ENCODE measurements around the gene PLCB4.
A peak's percentile ranks its signal among the peaks of the same experiment; 100 is the strongest.

The PLCB4 gene

DNA sequence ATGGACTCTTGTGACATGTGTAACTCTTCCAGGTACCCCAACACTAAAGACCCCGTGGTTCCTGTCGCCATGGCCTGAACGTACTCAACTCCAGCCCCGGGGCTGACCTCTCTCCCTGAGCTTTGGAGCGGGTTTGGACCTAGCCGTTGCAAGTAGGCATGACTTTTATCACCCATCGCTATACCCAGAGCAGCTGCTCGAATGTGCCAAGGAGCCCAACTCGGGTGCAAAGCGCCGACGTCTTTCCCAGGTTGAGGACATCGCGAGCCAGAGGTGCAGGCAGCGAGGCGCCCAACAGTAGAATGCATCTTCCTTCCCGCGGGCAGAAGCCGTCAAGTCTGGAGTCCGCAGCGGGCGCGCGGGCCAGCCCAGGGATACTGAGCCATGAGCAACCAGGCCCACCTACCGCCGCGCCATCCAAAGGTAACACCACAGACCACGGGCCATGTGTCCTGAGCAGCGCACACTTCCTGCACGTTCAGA, 439.9 kb downstream of the PLCB4 start:
- peak overlapping the region; percentile 89 for H2BK12ac ChIP-seq (ENCODE audit: low read length)
- H3K27me3 ChIP-seq (ENCODE audit: control insufficient read depth in 3 of 3, insufficient read depth in 3 of 3, low read depth in 1 of 3, low read length in 3 of 3): peaks cover 28 to 93% (median 63%) of the 10 kb centered on the region in 3 experiments
- H3K18ac ChIP-seq (ENCODE audit: low read length): peak overlapping the region; percentile 55
- H3K4me2 ChIP-seq (ENCODE audit: insufficient read depth, low read length, poor library complexity, severe bottlenecking): peak overlapping the region; percentile 79
- H2BK120ac ChIP-seq (ENCODE audit: low read depth, low read length): peak overlapping the region; percentile 16
- no CpG with 5 or more reads among the region's 30 CpGs for WGBS, 2 donors (ENCODE audit: extremely low coverage in 2 of 2, insufficient read length in 2 of 2, insufficient replicate concordance in 1 of 2)
- no peak overlapping the region for H4K91ac ChIP-seq (ENCODE audit: low read depth, low read length, poor library complexity)
- H4K8ac ChIP-seq (ENCODE audit: low read depth, low read length): no peak overlapping the region
- H2AFZ ChIP-seq (ENCODE audit: low read length): no peak overlapping the region
- H3K4me1 ChIP-seq (ENCODE audit: control insufficient read depth in 2 of 2, insufficient read depth in 1 of 2, low read depth in 1 of 2, low read length in 2 of 2): peaks cover 0 to 17% of the 10 kb centered on the region in 2 donors
- H2AK5ac ChIP-seq (ENCODE audit: low read depth, low read length): no peak overlapping the region
- no peaks in the 10 kb centered on the region for H3K36me3 ChIP-seq (replicated peaks in 1 of 2; ENCODE audit: control insufficient read depth in 2 of 2, insufficient read depth in 2 of 2, low read length in 2 of 2)
- H3K9me3 ChIP-seq (replicated peaks in 1 of 2; ENCODE audit: control insufficient read depth in 2 of 2, insufficient read depth in 1 of 2, low read depth in 1 of 2, low read length in 2 of 2): peaks cover 0 to 7% of the 10 kb centered on the region in 2 donors
- H3K4ac ChIP-seq (ENCODE audit: low read length): no peak overlapping the region
- no peaks in the 10 kb centered on the region for H3K79me1 ChIP-seq (ENCODE audit: low read depth, low read length)
- no peak overlapping the region for H3K23ac ChIP-seq (ENCODE audit: low read depth, low read length, poor library complexity)
- H2BK5ac ChIP-seq (ENCODE audit: low read length): no peak overlapping the region
- H3K14ac ChIP-seq (ENCODE audit: low read length): no peak overlapping the region
- no peak for DNase-seq (ENCODE audit: low spot score)
- H3K27ac ChIP-seq (replicated peaks; ENCODE audit: low read length): no peak overlapping the region
- H2BK15ac ChIP-seq (ENCODE audit: low read length): peak overlapping the region; percentile 80
- peak overlapping the region in 1 of 2 donors; percentile 47 for H3K4me3 ChIP-seq (ENCODE audit: low read length in 2 of 2)
- H3K9ac ChIP-seq (ENCODE audit: low read depth, low read length, poor library complexity): no peak overlapping the region

DNA sequence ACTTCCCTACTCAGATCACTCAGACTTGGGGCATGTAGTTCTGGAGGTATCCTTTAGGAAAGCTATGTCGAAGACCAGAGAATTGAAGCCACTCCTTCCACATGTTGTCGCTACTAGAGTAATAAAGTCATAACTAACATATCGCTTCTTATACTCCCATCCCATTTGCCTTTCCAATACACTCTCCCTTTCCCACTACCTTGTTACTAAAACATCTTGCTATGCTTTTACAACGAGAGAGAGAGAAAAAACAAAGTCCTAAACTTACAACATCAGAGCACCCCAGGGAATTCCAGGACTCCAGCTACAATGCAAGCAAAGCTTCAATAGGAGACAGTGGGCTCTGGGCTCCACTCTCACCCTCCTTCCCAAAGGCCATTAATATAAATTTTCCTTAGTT, 440.4 kb downstream of the PLCB4 start:
- no CpG with 5 or more reads among the region's 4 CpGs for WGBS, 2 donors (ENCODE audit: extremely low coverage in 2 of 2, insufficient read length in 2 of 2, insufficient replicate concordance in 1 of 2)
- H3K79me1 ChIP-seq (ENCODE audit: low read depth, low read length): no peaks in the 10 kb centered on the region

DNA sequence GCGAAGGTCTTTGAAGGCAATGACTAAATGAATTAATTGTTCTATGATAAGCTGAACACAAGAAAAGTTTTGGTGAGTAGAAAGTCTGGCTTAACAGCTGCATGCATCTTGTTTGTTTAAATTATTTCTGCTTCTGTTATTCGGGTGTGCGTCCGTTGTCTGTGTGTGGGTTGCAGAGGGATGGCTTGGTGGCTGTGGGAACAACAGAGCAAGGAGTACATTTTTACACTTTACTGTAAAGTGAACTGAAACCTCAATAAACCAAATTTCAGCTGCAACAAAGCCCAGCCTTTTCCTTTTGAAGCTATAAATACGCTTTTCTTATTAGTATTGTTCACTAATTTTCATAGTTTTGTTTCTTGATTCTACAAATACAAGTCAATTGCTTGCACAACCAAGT, 442.0 kb downstream of the PLCB4 start:
- Histone ChIP-seq H3K4me2 (ENCODE audit: insufficient read depth, low read length, poor library complexity, severe bottlenecking) (no peak overlapping the region), H4K8ac (ENCODE audit: low read depth, low read length) (no peak overlapping the region), H2AFZ (ENCODE audit: low read length) (no peak overlapping the region), H2BK5ac (ENCODE audit: low read length) (no peak overlapping the region), H3K27me3 (ENCODE audit: control insufficient read depth in 3 of 3, insufficient read depth in 3 of 3, low read depth in 1 of 3, low read length in 3 of 3) (peaks cover 27 to 95% (median 66%) of the 10 kb centered on the region in 3 experiments), H3K4me1 (ENCODE audit: control insufficient read depth in 2 of 2, insufficient read depth in 1 of 2, low read depth in 1 of 2, low read length in 2 of 2) (peaks cover 10 to 26% of the 10 kb centered on the region in 2 donors), H2BK120ac (ENCODE audit: low read depth, low read length) (no peak overlapping the region), H3K18ac (ENCODE audit: low read length) (no peak overlapping the region), H2BK12ac (ENCODE audit: low read length) (no peak overlapping the region), H3K27ac (replicated peaks; ENCODE audit: low read length) (no peak overlapping the region), H3K23ac (ENCODE audit: low read depth, low read length, poor library complexity) (no peak overlapping the region), H3K4me3 (ENCODE audit: low read length in 2 of 2) (no peak overlapping the region), H4K91ac (ENCODE audit: low read depth, low read length, poor library complexity) (no peak overlapping the region), H3K9me3 (replicated peaks in 1 of 2; ENCODE audit: control insufficient read depth in 2 of 2, insufficient read depth in 1 of 2, low read depth in 1 of 2, low read length in 2 of 2) (peaks cover 0 to 4% of the 10 kb centered on the region in 2 donors), H3K79me1 (ENCODE audit: low read depth, low read length) (no peaks in the 10 kb centered on the region), H3K14ac (ENCODE audit: low read length) (no peak overlapping the region), H2AK5ac (ENCODE audit: low read depth, low read length) (no peak overlapping the region), H2BK15ac (ENCODE audit: low read length) (no peak overlapping the region), H3K9ac (ENCODE audit: low read depth, low read length, poor library complexity) (no peak overlapping the region), H3K36me3 (replicated peaks in 1 of 2; ENCODE audit: control insufficient read depth in 2 of 2, insufficient read depth in 2 of 2, low read length in 2 of 2) (no peaks in the 10 kb centered on the region), H3K4ac (ENCODE audit: low read length) (no peak overlapping the region)
- DNase-seq (ENCODE audit: low spot score): no peak
- no CpG with 5 or more reads among the region's 5 CpGs for WGBS, 2 donors (ENCODE audit: extremely low coverage in 2 of 2, insufficient read length in 2 of 2, insufficient replicate concordance in 1 of 2)

More for the DNA sequence above, 440.4 kb downstream of the PLCB4 start:
- no peak overlapping the region for H4K91ac ChIP-seq (ENCODE audit: low read depth, low read length, poor library complexity)
- H2BK15ac ChIP-seq (ENCODE audit: low read length): no peak overlapping the region
- no peak overlapping the region for H3K9ac ChIP-seq (ENCODE audit: low read depth, low read length, poor library complexity)
- H3K4ac ChIP-seq (ENCODE audit: low read length): no peak overlapping the region
- no peak overlapping the region for H3K4me3 ChIP-seq (ENCODE audit: low read length in 2 of 2)
- no peak overlapping the region for H2BK120ac ChIP-seq (ENCODE audit: low read depth, low read length)
- H3K23ac ChIP-seq (ENCODE audit: low read depth, low read length, poor library complexity): no peak overlapping the region
- no peak overlapping the region for H2AK5ac ChIP-seq (ENCODE audit: low read depth, low read length)
- no peak overlapping the region for H2BK12ac ChIP-seq (ENCODE audit: low read length)
- H3K18ac ChIP-seq (ENCODE audit: low read length): no peak overlapping the region
- H3K27me3 ChIP-seq (ENCODE audit: control insufficient read depth in 3 of 3, insufficient read depth in 3 of 3, low read depth in 1 of 3, low read length in 3 of 3): peaks cover 28 to 94% (median 66%) of the 10 kb centered on the region in 3 experiments
- H3K4me2 ChIP-seq (ENCODE audit: insufficient read depth, low read length, poor library complexity, severe bottlenecking): no peak overlapping the region
- H3K27ac ChIP-seq (replicated peaks; ENCODE audit: low read length): no peak overlapping the region
- peaks cover 0 to 7% of the 10 kb centered on the region in 2 donors for H3K9me3 ChIP-seq (replicated peaks in 1 of 2; ENCODE audit: control insufficient read depth in 2 of 2, insufficient read depth in 1 of 2, low read depth in 1 of 2, low read length in 2 of 2)
- H4K8ac ChIP-seq (ENCODE audit: low read depth, low read length): no peak overlapping the region
- H2AFZ ChIP-seq (ENCODE audit: low read length): no peak overlapping the region
- DNase-seq (ENCODE audit: low spot score): no peak
- H3K36me3 ChIP-seq (replicated peaks in 1 of 2; ENCODE audit: control insufficient read depth in 2 of 2, insufficient read depth in 2 of 2, low read length in 2 of 2): no peaks in the 10 kb centered on the region
- H2BK5ac ChIP-seq (ENCODE audit: low read length): no peak overlapping the region
- H3K14ac ChIP-seq (ENCODE audit: low read length): no peak overlapping the region
- H3K4me1 ChIP-seq (ENCODE audit: control insufficient read depth in 2 of 2, insufficient read depth in 1 of 2, low read depth in 1 of 2, low read length in 2 of 2): peaks cover 2 to 19% of the 10 kb centered on the region in 2 donors

DNA sequence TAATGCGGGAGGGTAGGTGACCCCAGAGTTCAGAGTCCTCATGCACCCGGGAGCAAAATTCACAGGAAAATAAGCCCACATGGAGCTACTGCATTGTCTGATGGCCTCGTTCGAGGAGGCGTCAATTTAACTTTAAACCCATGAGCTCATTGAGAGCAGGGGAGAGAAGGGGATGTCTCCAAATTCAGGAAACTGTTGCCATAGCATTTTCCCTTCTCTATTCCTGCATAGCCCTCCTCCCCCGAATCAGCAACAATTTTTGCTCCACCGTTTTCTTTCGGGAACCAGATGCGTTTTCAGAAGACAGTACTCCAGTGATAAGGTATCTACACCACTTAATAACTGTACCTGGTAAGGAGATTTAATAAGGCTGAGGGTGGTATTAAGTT, 445.2 kb downstream of the PLCB4 start:
- Histone ChIP-seq H4K91ac (ENCODE audit: low read depth, low read length, poor library complexity) (no peak overlapping the region), H4K8ac (ENCODE audit: low read depth, low read length) (no peak overlapping the region), H3K27ac (replicated peaks; ENCODE audit: low read length) (no peak overlapping the region), H3K4me3 (ENCODE audit: low read length in 2 of 2) (no peak overlapping the region), H3K79me1 (ENCODE audit: low read depth, low read length) (no peaks in the 10 kb centered on the region), H2BK120ac (ENCODE audit: low read depth, low read length) (no peak overlapping the region), H3K36me3 (replicated peaks in 1 of 2; ENCODE audit: control insufficient read depth in 2 of 2, insufficient read depth in 2 of 2, low read length in 2 of 2) (no peaks in the 10 kb centered on the region), H3K18ac (ENCODE audit: low read length) (no peak overlapping the region), H3K14ac (ENCODE audit: low read length) (no peak overlapping the region), H2AFZ (ENCODE audit: low read length) (peak overlapping the region; percentile 80), H3K9me3 (replicated peaks in 1 of 2; ENCODE audit: control insufficient read depth in 2 of 2, insufficient read depth in 1 of 2, low read depth in 1 of 2, low read length in 2 of 2) (no peaks in the 10 kb centered on the region), H3K9ac (ENCODE audit: low read depth, low read length, poor library complexity) (no peak overlapping the region), H3K4me2 (ENCODE audit: insufficient read depth, low read length, poor library complexity, severe bottlenecking) (peak overlapping the region; percentile 90), H3K27me3 (ENCODE audit: control insufficient read depth in 3 of 3, insufficient read depth in 3 of 3, low read depth in 1 of 3, low read length in 3 of 3) (peaks cover 0 to 94% (median 42%) of the 10 kb centered on the region in 3 experiments), H2BK12ac (ENCODE audit: low read length) (no peak overlapping the region), H2BK5ac (ENCODE audit: low read length) (no peak overlapping the region), H3K4ac (ENCODE audit: low read length) (no peak overlapping the region), H3K4me1 (ENCODE audit: control insufficient read depth in 2 of 2, insufficient read depth in 1 of 2, low read depth in 1 of 2, low read length in 2 of 2) (peaks cover 13 to 21% of the 10 kb centered on the region in 2 donors), H2AK5ac (ENCODE audit: low read depth, low read length) (no peak overlapping the region), H3K23ac (ENCODE audit: low read depth, low read length, poor library complexity) (no peak overlapping the region), H2BK15ac (ENCODE audit: low read length) (no peak overlapping the region)
- DNase-seq (ENCODE audit: low spot score): no peak
- no CpG with 5 or more reads among the region's 9 CpGs for WGBS, 2 donors (ENCODE audit: extremely low coverage in 2 of 2, insufficient read length in 2 of 2, insufficient replicate concordance in 1 of 2)
